K562 (cell line): ENCODE measurements around the gene PTK6. TPM values are rescaled to one million over a fixed set of nuclear protein-coding genes. Genes with fewer than 3 reads are reported as not detected.
A peak's percentile ranks its signal among the peaks of the same experiment; 100 is the strongest.

Experiments used
- ATAC-seq: fragments of 200-7000 bp; cut with Tn5 transposase; 3 replicates; pipeline ENCODE4 v1.9.1; 2020; ENCODE audit warnings: moderate library complexity
- BruUV-seq: library from RNA; stranded (reverse); fragments of 400-500 nt; replicated peaks from 2 replicates; lab custom pipeline; 2021; lab: Mats Ljungman, UMichigan
- CTCF ChIA-PET: fragments of 300-600 bp; formaldehyde crosslinking; extraction: SDS; loops from one replicate; lab custom pipeline; 2021; ENCODE audit warnings: low intra/inter-chr PET ratio; lab: Yijun Ruan, JAX
- POLR2A ChIA-PET: fragments of 300-600, 350-650 bp; sonication (Branson Sonifier 250); formaldehyde crosslinking; extraction: SDS; loops from one replicate; lab custom pipeline; 2021; ENCODE audit warnings: antibody characterized with exemption, inconsistent platforms; lab: Yijun Ruan, JAX
- DNase-seq, 4 experiments: peaks; one replicate each; pipeline versions ENCODE4 v3.0.0 to v3.0.0-alpha.2; 2011 to 2018; ENCODE audit warnings: low spot score in 3 of 4, mixed read lengths in 3 of 4; ENCODE audit errors: extremely low read depth in 1 of 4
- FAIRE-seq: peaks from 2 replicates; lab custom pipeline; 2011; peaks lifted over from hg19 to GRCh38; lab: Jason Lieb, UNC
- H2AFZ ChIP-seq: 2 replicates; pipeline ENCODE4 v1.6.0; 2011; ENCODE audit warnings: low read depth, low read length, control low read depth, inconsistent platforms
- H3K27ac ChIP-seq: fragments of 200-600 bp; 3 replicates; pipeline ENCODE4 v1.8.0; 2011; ENCODE audit warnings: low read depth, mild to moderate bottlenecking, control low read depth, inconsistent platforms, low read length, moderate library complexity, mixed read lengths; ENCODE audit errors: extremely low read depth
- H3K27me3 ChIP-seq, 2 experiments: fragments of 300-600 bp in 1 of 2; 2 replicates in 1 of 2; 3 replicates in 1 of 2; pipeline versions ENCODE4 v1.6.0 to v1.8.0; 2011; ENCODE audit warnings: inconsistent platforms in 2 of 2, low read length in 2 of 2, mild to moderate bottlenecking in 1 of 2, mixed read lengths in 1 of 2, moderate library complexity in 1 of 2; ENCODE audit not compliant: control insufficient read depth in 2 of 2, insufficient read depth in 2 of 2
- H3K36me3 ChIP-seq: fragments of 300-600 bp; 3 replicates; pipeline ENCODE4 v1.8.0; 2011; ENCODE audit warnings: mild to moderate bottlenecking, low read length, inconsistent platforms; ENCODE audit not compliant: control insufficient read depth, insufficient read depth
- H3K4me1 ChIP-seq, 2 experiments: fragments of 200-600 bp in 1 of 2; replicated peaks in 1 of 2; 2 replicates in 1 of 2; 3 replicates in 1 of 2; pipeline versions ENCODE4 v1.5.1 to v1.8.0; 2011; ENCODE audit warnings: inconsistent platforms in 2 of 2, low read length in 2 of 2, mild to moderate bottlenecking in 1 of 2, mixed read lengths in 1 of 2, moderate library complexity in 1 of 2; ENCODE audit not compliant: control insufficient read depth in 2 of 2, insufficient read depth in 2 of 2
- H3K4me2 ChIP-seq: 2 replicates; pipeline ENCODE4 v1.6.1; 2011; ENCODE audit warnings: low read length, control low read depth, inconsistent platforms, mixed read lengths; ENCODE audit not compliant: insufficient read depth
- H3K4me3 ChIP-seq: fragments of 200-600 bp; sonication (generic), shearing (Covaris generic); 2 replicates; pipeline ENCODE4 v1.5.1; 2016; ENCODE audit warnings: control low read depth, inconsistent platforms
- H3K79me2 ChIP-seq: fragments of 200-600 bp; 3 replicates; pipeline ENCODE4 v1.8.0; 2011; ENCODE audit warnings: low read length, inconsistent platforms; ENCODE audit not compliant: control insufficient read depth, insufficient read depth
- H3K9ac ChIP-seq, 2 experiments: 2 replicates each; pipeline versions ENCODE4 v1.6.0 to v1.6.1; 2011; ENCODE audit warnings: low read depth in 2 of 2, low read length in 2 of 2, control low read depth in 1 of 2, inconsistent platforms in 1 of 2, mild to moderate bottlenecking in 1 of 2, mixed read lengths in 1 of 2; ENCODE audit not compliant: insufficient read depth in 1 of 2
- H3K9me1 ChIP-seq: one replicate; pipeline ENCODE4 v1.6.0; 2011; ENCODE audit warnings: inconsistent platforms, mild to moderate bottlenecking, low read length, moderate library complexity; ENCODE audit not compliant: control insufficient read depth, insufficient read depth
- H3K9me3 ChIP-seq: replicated peaks from 2 replicates; pipeline ENCODE4 v1.5.1; 2011; ENCODE audit warnings: low read depth, low read length, inconsistent platforms; ENCODE audit not compliant: control insufficient read depth, insufficient read depth
- H4K20me1 ChIP-seq: replicated peaks from 2 replicates; pipeline ENCODE4 v1.6.1; 2011; ENCODE audit warnings: low read length, inconsistent platforms, mixed read lengths; ENCODE audit not compliant: control insufficient read depth, insufficient read depth
- JUNB ChIP-seq: fragments of 450-650 bp; formaldehyde crosslinking; conservative IDR thresholded peaks from 2 replicates; pipeline ENCODE4 v1.4.0; 2020; ENCODE audit warnings: mild to moderate bottlenecking
- PHTF2 ChIP-seq: fragments of 250-450 bp; sonication (Bioruptor Pico); IDR thresholded peaks from 2 replicates; pipeline ENCODE4 v1.5.0; 2021; ENCODE audit warnings: mild to moderate bottlenecking
- TEAD1 ChIP-seq, 2 experiments: fragments of 450-650 bp in 1 of 2; sonication (generic) in 1 of 2; formaldehyde crosslinking; IDR thresholded peaks; 2 replicates each; pipeline versions ENCODE4 v1.4.0 to v1.8.0; 2020 to 2022; ENCODE audit warnings: mild to moderate bottlenecking in 2 of 2, missing genetic modification reagents in 1 of 2
- ZBTB7A ChIP-seq: IDR thresholded peaks from 2 replicates; pipeline ENCODE4 v1.6.1; 2011; ENCODE audit warnings: low read depth, mild to moderate bottlenecking, low read length, moderate library complexity, borderline replicate concordance; ENCODE audit not compliant: control insufficient read depth
- ZNF589 ChIP-seq: fragments of 200-800 bp; sonication (Bioruptor generic); IDR thresholded peaks from 2 replicates; pipeline ENCODE4 v1.6.1; 2016; ENCODE audit warnings: low read depth, missing genetic modification characterization, missing compliant biosample characterization
- WGBS: fragments of 100-300 bp; shearing (Covaris generic); methylation state at CpG from one replicate; pipeline ENCODE4 v1.1.6; 2016; ENCODE audit warnings: low coverage, mixed read lengths; ENCODE audit not compliant: insufficient coverage; ENCODE audit errors: missing lambda C conversion rate; 5-methylcytosine and 5-hydroxymethylcytosine counted together
- in situ Hi-C: fragments of 300-500 bp; cut with MboI; formaldehyde crosslinking; loops from 4 replicates; pipeline ENCODE4 v1.15.0; 2018; ENCODE audit warnings: inconsistent platforms, mixed read lengths
- intact Hi-C: fragments of 100-400 bp; cut with micrococcal nuclease; formaldehyde crosslinking; loops from 2 replicates; pipeline ENCODE4 v1.14.2; 2022
- polyA plus RNA-seq, 8 experiments: library from polyadenylated mRNA; depleted of rRNA in 4 of 8; stranded (reverse) in 5 of 8; unstranded in 3 of 8; fragments of >200 nt; fragmentation: Nextera tagmentation in 2 of 8; fragmentation: Illumina TruSeq in 1 of 8; extraction: Ambion mirVana in 2 of 8; extraction: Trizol in 1 of 8; gene quantifications; 2 replicates each; pipeline versions ENCODE4 v1.2.1 to v1.2.3, GENCODE V29; 2011 to 2014; ENCODE audit warnings: inconsistent platforms in 1 of 8, missing spikeins in 1 of 8
- total RNA-seq, 7 experiments: library from RNA; depleted of rRNA in 6 of 7; stranded (reverse); fragments of >200 nt in 6 of 7; fragmentation: Illumina TruSeq in 2 of 7; extraction: Trizol in 2 of 7; gene quantifications; 2 replicates each; pipeline versions ENCODE4 v1.2.1 to v1.2.3, GENCODE V29; 2011 to 2021; ENCODE audit warnings: low replicate concordance in 1 of 7
- TF ChIP-seq, protein P1 (sequence below): sonication (generic); formaldehyde crosslinking; IDR thresholded peaks from 2 replicates; pipeline ENCODE4 v1.9.0; 2022; ENCODE audit warnings: mild to moderate bottlenecking, missing genetic modification reagents

The PTK6 gene
- total and polyA plus RNA-seq, 9 of the 15 experiments (the other 6 are each of a cell fraction or from before 2014, with no cell fraction given): 0.07 TPM; not detected in 8

DNA sequence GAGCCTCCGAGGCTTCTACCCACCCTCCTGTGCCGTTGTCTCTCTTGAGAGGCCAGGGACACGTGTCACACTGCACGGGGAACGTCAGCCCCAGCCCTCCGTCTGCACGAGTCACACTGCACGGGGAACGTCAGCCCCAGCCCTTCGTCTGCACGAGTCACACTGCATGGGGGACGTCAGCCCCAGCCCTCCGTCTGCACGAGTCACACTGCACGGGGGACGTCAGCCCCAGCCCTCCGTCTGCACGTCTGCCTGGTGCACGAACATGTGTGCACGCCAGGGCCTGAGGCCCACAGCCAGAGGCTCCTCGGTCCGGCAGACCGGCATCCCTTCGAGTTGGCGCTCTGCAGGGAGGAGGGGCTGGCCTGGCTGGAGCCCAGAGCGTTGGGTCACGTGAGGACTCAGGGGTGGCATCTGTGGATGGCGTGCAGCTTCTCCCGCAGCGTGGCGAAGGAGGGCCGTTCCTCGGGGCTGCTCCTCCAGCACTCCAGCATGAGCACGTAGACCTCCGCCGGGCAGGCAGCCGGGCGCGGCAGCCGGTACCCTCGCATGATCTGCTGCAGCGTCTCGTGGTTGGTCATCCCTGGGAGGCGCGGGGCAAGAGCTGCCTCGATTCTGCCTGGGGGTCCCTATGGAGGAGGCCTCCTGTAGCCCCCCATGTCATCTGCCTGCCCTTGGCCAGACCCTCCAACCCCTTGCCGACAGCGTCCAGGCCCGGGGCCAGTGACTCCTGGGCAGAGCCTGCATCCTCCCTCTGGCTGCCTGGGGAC, 3.4 kb upstream of the PTK6 start (continued):
- TF ChIP-seq, protein P1, sequence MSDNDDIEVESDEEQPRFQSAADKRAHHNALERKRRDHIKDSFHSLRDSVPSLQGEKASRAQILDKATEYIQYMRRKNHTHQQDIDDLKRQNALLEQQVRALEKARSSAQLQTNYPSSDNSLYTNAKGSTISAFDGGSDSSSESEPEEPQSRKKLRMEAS: peak; percentile 42
- TF ChIP-seq, all 486 proteins: peak for 7

DNA sequence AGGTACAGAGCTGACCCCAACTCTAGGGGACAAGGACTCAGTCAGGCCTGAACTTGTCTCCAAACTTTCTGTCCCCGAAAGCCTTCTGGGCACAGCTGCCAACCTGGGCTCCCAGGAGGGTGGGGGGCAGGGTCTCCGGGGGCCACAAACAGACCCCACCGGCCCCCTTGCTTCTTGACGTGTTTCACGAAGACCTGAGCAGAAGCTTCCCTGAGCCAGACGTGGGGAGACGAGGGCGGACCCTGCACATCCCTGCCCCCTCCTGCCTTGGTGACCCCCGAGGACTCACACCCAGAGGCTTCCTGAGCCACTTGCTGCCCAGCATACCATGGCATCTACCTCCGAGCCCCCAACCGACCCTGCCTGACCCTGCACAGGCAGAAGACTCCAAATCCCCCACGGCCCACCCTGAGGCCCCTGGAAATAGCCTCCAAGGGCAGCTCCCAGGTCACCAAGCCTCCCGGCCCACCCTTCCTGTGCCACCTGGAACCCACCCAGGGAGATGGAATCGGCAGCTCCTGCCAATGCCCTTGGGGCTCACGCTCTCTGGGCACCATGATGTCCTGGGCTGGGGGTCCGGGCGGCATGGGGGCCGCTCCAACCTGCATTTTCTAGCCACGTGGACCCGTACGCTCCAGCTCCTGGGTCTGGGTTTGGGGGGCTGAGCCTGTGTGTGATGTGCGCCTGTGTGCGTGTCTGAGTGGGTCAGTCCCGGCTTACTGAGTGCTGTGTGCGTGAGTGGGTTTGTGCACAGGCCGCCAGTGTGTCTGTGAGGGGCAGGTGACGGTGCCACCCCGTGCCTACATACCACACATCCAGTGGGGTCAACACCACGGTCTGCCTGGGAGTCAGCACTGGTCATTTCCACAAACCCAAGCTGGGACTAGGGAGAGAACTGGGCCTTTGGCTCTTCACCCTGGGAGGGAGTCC, 2.5 kb upstream of the PTK6 start:
- intact Hi-C loops (loop anchor here (2.0 to 10.0 kb wide), 4 partner anchors 115 to 498 kb away; partner anchors contain the start of genes ARFRP1, C20orf204, RTEL1 and STMN3), in situ Hi-C loops (no loop called here)
- POLR2A ChIA-PET: interaction anchor here (0.5 to 1.2 kb wide), 5 partner anchors 16 to 525 kb away, joined by 3 to 6 read pairs (median 3); no protein-coding TSS in a partner anchor
- Histone ChIP-seq H2AFZ (no peak overlapping the region), H3K9me1 (no peaks in the 10 kb centered on the region), H3K4me1 (peaks cover 6 to 91% of the 10 kb centered on the region in 2 experiments; a peak in 4 of 5 replicates), H3K79me2 (no peaks in the 10 kb centered on the region), H3K36me3 (no peaks in the 10 kb centered on the region), H3K9ac (no peak overlapping the region; a peak in 1 of 4 replicates), H3K27me3 (peaks cover 0 to 22% of the 10 kb centered on the region in 2 experiments; a peak in 3 of 5 replicates), H3K4me3 (no peak overlapping the region), H4K20me1 (peaks cover 3% of the 10 kb centered on the region), H3K27ac (no peak overlapping the region), H3K9me3 (no peaks in the 10 kb centered on the region), H3K4me2 (no peak overlapping the region)
- 45% methylated on average over 27 of the region's 29 CpGs for WGBS
- CTCF ChIA-PET: interaction anchor here (3.4 kb wide), 1 partner anchor 434 kb away, joined by 25 read pairs; no protein-coding TSS in a partner anchor
- no peak for ATAC-seq
- FAIRE-seq: no peak
- no TSS peak for BruUV-seq
- TF ChIP-seq PHTF2 (CRISPR knock-in tag) (no peak), JUNB (CRISPR knock-in tag) (no peak), TEAD1 (CRISPR knock-in tag; IDR thresholded peaks at IDR 0.05) (no peak), ZBTB7A (0 out of 2 replicates have a peak, but pooled peaks have one; percentile 4), ZNF589 (CRISPR knock-in tag) (no peak)
- no peak for DNase-seq
